ENCODE data around the gene SANBR.

DNA sequence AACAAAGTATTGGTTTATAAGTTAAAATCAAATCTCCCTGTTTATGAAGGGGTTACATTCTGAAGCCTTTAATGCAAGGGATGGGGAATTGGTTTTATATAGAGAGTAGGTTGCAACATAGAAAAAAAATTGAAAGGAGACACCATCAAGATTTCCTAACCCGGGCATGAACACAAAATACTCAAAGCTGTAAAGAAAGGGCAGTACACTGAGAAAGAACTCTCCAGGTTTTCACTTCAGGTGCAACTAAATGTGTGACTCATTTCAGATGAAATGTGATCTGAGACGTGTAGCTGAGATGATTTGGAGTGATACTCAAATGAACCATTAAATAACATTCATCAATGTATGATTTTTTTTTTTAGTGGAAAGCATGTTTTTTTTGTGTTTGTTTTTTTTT lies 43.6 kb downstream of the SANBR start:
- no peak for TF ChIP-seq POLR2AphosphoS5 (IDR thresholded peaks at IDR 0.05)
- TF ChIP-seq EZH2 (IDR thresholded peaks at IDR 0.05; ENCODE audit: borderline replicate concordance, insufficient read depth, low read length, poor library complexity, severe bottlenecking), result no peak
- TF ChIP-seq, protein P1, sequence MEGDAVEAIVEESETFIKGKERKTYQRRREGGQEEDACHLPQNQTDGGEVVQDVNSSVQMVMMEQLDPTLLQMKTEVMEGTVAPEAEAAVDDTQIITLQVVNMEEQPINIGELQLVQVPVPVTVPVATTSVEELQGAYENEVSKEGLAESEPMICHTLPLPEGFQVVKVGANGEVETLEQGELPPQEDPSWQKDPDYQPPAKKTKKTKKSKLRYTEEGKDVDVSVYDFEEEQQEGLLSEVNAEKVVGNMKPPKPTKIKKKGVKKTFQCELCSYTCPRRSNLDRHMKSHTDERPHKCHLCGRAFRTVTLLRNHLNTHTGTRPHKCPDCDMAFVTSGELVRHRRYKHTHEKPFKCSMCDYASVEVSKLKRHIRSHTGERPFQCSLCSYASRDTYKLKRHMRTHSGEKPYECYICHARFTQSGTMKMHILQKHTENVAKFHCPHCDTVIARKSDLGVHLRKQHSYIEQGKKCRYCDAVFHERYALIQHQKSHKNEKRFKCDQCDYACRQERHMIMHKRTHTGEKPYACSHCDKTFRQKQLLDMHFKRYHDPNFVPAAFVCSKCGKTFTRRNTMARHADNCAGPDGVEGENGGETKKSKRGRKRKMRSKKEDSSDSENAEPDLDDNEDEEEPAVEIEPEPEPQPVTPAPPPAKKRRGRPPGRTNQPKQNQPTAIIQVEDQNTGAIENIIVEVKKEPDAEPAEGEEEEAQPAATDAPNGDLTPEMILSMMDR (IDR thresholded peaks at IDR 0.05; ENCODE audit: poor library complexity, severe bottlenecking), result no peak
- no peak for TF ChIP-seq SMC3 (conservative IDR thresholded peaks at IDR 0.05; ENCODE audit: poor library complexity)
- TF ChIP-seq EP300 (conservative IDR thresholded peaks at IDR 0.05; ENCODE audit: poor library complexity, severe bottlenecking), result no peak
- TF ChIP-seq MXI1 (conservative IDR thresholded peaks at IDR 0.05; ENCODE audit: poor library complexity, severe bottlenecking), result no peak
- no peak for TF ChIP-seq RAD21 (conservative IDR thresholded peaks at IDR 0.05)
